ENCODE measurements around the gene NLGN4Y.
"Not testable (repeated sequence)": the region's sequence is repeated elsewhere in the genome, so short reads cannot be mapped to it uniquely, and the experiment has no call there.

The NLGN4Y gene

DNA sequence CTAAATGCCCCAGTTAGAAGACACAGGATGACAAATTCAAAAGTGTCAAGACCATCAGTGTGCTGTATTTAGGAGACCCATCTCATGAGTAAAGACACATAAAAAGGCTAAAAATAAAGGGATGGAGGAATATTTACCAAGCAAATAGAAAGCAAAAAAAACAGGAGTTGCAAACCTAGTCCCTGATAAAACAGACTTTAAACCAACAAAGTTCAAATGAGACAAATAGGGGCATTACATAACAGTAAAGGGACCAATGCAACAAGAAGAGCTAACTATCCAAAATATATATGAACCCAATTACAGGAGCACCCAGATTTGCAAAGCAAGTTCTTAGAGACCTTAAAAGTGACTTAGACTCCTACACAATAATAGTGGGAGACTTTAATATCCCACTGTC, 336.1 kb downstream of the NLGN4Y start:
- DNase-seq: no peak

- not testable (repeated sequence) for DNase-seq
These were observed 336.7 kb downstream of the NLGN4Y start for GRCh38 chrY:14861033-14861432.

DNA sequence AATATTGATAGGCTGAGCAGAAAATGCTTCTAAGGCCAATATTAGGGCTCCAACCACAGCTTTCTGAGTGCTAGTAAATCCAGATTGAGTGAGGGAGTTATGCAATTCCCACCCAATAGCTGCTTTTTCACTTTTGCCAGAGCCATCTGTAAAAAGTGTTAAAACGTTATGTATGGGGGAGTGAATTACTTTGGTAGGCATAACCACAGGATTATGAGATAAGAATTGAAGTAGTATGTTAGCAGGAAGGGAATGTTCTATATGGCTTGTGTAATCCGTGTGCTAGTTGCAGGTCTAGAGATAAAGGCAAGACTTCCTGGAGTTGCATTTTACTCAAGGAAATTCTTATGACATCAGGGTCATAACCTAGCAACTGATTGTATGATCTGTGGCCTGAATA, 347.6 kb downstream of the NLGN4Y start:
- DNase-seq: no peak

Data from midbrain (tissue), 1 donor.